Left ventricle myocardium inferior (tissue), 1 donor: ENCODE measurements around the gene DYNC1LI1. TPM values are rescaled to one million over a fixed set of nuclear protein-coding genes. Genes with fewer than 3 reads are reported as not detected.

Experiments
- DNase-seq: peaks from one replicate; pipeline ENCODE4 v3.0.0-alpha.2; 2020
- H3K27ac ChIP-seq: fragments of 200-600 bp; replicated peaks from 2 replicates; pipeline ENCODE4 v1.8.0; 2021
- H3K27me3 ChIP-seq: fragments of 200-600 bp; 2 replicates; pipeline ENCODE4 v1.8.0; 2021; ENCODE audit warnings: low read depth
- H3K36me3 ChIP-seq: fragments of 200-600 bp; 2 replicates; pipeline ENCODE4 v1.8.0; 2021
- H3K4me1 ChIP-seq: fragments of 200-600 bp; 2 replicates; pipeline ENCODE4 v1.8.0; 2021
- H3K4me3 ChIP-seq: fragments of 200-600 bp; 2 replicates; pipeline ENCODE4 v1.8.0; 2021; ENCODE audit warnings: mild to moderate bottlenecking, moderate library complexity
- H3K9me3 ChIP-seq: fragments of 200-600 bp; replicated peaks from 2 replicates; pipeline ENCODE4 v1.8.0; 2021
- intact Hi-C: fragments of 100-400 bp; cut with micrococcal nuclease; formaldehyde crosslinking; loops from one replicate; pipeline ENCODE4 v1.11.0; 2022
- total RNA-seq: library from RNA; stranded (reverse); fragmentation: NEBNext Ultra II Directional; extraction: Animal tissue kit (Norgen Biotek cat#: 25700); gene quantifications from one replicate; pipeline ENCODE4 v1.2.1, GENCODE V29; 2021
- TF ChIP-seq, protein P1 (sequence below): fragments of 200-600 bp; IDR thresholded peaks from 2 replicates; pipeline ENCODE4 v1.8.0; 2021; ENCODE audit warnings: antibody characterized with exemption, mild to moderate bottlenecking, borderline replicate concordance
- donor health status: DM: no; HTN: yes; CAD: no; lungs with severe emphysema.

DYNC1LI1 gene
- total RNA-seq, 1 donor from 2014 or later = 53.8 TPM

DNA sequence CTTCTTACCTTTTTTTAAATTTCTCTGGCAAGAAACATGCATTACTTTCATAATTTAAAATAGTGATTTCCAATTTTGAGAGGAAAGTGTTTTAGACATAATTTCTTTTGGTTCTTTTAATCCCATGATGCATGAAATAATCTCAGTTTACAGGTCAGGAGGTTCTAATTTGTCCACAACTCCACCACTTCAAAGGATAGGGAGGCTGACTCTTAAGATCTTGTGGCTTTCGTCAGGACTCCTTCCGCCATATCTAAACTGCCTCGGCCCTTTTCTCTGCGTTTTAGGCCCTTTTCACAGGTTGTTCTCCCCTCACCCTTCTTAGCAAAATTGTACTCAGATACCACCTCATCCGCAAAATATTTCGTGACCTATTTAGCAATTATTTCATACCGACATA is 8.0 kb downstream of the DYNC1LI1 start:
- Histone ChIP-seq H3K9me3 (no peaks in the 10 kb centered on the region), H3K4me3 (no peak overlapping the region), H3K36me3 (peaks cover 9% of the 10 kb centered on the region), H3K4me1 (peaks cover 65% of the 10 kb centered on the region), H3K27ac (no peak overlapping the region), H3K27me3 (no peaks in the 10 kb centered on the region)
- DNase-seq = no peak
- intact Hi-C loops = no loop called here
- TF ChIP-seq, protein P1, sequence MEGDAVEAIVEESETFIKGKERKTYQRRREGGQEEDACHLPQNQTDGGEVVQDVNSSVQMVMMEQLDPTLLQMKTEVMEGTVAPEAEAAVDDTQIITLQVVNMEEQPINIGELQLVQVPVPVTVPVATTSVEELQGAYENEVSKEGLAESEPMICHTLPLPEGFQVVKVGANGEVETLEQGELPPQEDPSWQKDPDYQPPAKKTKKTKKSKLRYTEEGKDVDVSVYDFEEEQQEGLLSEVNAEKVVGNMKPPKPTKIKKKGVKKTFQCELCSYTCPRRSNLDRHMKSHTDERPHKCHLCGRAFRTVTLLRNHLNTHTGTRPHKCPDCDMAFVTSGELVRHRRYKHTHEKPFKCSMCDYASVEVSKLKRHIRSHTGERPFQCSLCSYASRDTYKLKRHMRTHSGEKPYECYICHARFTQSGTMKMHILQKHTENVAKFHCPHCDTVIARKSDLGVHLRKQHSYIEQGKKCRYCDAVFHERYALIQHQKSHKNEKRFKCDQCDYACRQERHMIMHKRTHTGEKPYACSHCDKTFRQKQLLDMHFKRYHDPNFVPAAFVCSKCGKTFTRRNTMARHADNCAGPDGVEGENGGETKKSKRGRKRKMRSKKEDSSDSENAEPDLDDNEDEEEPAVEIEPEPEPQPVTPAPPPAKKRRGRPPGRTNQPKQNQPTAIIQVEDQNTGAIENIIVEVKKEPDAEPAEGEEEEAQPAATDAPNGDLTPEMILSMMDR = no peak

DNA sequence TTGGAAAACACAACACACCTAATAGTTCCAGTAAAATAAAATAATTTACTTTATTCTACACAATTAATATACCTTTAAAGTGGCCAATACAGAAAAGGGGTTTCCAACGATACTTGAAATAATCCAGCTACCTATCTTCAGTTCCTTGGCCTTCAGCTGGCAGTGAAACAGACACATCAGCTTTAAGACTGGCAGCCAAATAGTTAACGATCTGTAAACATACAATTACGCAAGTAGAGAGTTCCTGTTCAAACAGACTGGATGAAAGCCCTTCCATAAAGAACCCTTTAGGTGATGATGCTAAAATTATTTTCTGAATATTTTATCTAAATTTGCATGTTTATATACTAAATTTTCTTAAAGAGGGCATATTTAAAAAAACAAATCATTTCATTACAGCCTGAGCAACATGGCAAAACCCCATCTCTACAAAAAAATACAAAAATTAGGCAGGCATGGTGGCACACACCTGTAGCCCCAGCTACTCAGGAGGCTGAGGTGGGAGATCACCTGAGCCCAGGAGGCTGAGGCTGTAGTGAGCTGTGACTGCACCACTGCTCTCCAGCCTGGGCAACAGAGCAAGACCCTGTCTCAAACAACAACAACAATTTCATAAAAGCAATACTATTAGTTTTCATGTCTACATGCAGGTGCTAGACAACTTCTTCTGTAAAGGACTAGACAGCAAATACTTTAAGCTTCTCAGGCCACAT is 12.9 kb downstream of the DYNC1LI1 start:
- TF ChIP-seq, protein P1 = no peak
- intact Hi-C loops = no loop called here
- no peak for DNase-seq
- Histone ChIP-seq H3K9me3 (no peaks in the 10 kb centered on the region), H3K4me3 (no peak overlapping the region), H3K27me3 (no peaks in the 10 kb centered on the region), H3K36me3 (peaks cover 3% of the 10 kb centered on the region), H3K4me1 (peaks cover 62% of the 10 kb centered on the region), H3K27ac (no peak overlapping the region)

DNA sequence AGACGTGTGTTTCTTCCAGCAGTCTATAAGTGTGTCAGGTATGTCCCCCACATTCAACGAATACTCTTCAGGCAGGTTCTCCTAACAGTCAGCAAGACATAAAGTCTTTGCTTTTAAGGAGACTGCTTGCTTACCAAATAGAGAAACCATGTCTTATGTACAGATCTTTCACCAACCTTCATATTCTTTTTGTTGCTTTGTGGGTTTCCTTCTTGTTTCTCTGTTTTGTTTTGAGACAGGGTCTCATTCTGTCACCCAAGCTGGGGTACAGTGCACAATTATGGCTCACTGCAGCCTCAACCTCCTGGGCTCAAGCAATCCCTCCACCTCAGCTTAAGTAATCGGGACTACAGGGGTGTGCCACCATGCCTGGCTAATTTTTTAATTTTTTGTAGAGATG is 14.3 kb downstream of the DYNC1LI1 start:
- intact Hi-C loops = no loop called here

DNA sequence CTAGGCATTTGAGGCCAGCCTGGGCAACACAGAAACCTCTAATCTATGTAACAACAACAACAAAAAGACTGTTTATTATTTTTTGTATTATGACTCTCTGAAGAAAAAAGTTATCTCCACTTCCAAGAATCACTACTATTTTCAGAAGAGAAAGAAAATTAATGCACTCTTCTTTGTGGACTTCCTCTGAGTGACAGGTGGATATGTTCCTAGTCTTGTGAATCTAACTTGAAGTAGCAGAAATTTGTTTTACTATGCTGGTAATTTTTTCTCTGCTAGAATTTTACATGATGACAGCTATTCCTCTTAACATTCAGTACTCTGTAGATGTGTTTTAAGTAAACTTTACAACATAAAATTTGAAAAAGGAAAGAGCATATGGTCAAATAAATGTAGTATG is 16.7 kb downstream of the DYNC1LI1 start:
- Histone ChIP-seq H3K9me3 (no peaks in the 10 kb centered on the region), H3K27ac (no peak overlapping the region), H3K4me3 (no peak overlapping the region), H3K27me3 (no peaks in the 10 kb centered on the region), H3K4me1 (peaks cover 63% of the 10 kb centered on the region), H3K36me3 (no peaks in the 10 kb centered on the region)
- TF ChIP-seq, protein P1 = no peak
- DNase-seq = no peak
- intact Hi-C loops = no loop called here

More for the DNA sequence above, 14.3 kb downstream of the DYNC1LI1 start:
- Histone ChIP-seq H3K4me3 (no peak overlapping the region), H3K9me3 (no peaks in the 10 kb centered on the region), H3K36me3 (peaks cover 3% of the 10 kb centered on the region), H3K4me1 (peaks cover 67% of the 10 kb centered on the region), H3K27me3 (no peaks in the 10 kb centered on the region), H3K27ac (no peak overlapping the region)
- no peak for DNase-seq
- TF ChIP-seq, protein P1 = no peak

DNA sequence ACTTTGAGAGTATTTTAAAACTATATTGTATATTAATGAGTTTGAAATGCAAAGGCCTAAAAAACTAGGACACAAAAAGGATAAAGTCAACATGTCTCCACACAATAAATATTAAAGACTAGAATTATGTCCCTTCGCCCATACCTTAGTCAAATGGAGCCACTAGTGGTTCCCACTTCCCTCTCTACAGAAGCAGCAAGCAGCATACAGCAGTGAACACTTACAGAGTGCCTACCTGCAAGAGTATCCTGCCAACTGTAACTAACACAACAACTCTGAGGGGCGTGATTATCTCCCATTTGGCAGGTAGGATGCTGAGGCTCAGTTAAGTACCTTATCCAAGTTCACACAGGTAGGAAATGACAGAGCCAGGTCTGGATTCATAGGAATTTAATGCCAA is 17.2 kb downstream of the DYNC1LI1 start:
- Histone ChIP-seq H3K27me3 (no peaks in the 10 kb centered on the region), H3K4me3 (no peak overlapping the region), H3K9me3 (no peaks in the 10 kb centered on the region), H3K4me1 (peaks cover 68% of the 10 kb centered on the region), H3K27ac (no peak overlapping the region), H3K36me3 (no peaks in the 10 kb centered on the region)
- intact Hi-C loops = no loop called here
- TF ChIP-seq, protein P1 = no peak
- DNase-seq = no peak
